Measurements from ENCODE around the gene SCTR.

Gene SCTR

DNA sequence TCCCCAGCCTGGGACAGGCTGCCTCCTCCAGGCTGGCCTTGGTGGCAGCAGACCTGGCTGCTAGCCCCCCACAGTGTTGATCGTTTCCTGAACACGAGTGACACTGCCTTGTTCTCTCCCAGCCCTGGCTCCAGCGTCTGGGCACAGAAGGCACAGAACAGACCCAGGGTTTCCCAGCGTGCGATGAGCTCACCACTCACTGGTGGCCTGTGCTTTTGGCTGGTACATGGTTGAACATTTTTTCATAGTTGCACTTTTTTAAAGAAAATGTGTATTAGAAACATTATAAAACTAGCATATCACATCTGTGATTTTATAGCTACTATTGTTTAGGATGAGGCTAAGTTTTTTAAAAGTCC is 40.9 kb downstream of the SCTR start:
- H3K36me3 ChIP-seq (replicated peaks; ENCODE audit: insufficient read depth, low read length), result no peaks in the 10 kb centered on the region
- H3K27ac ChIP-seq (ENCODE audit: low read length), result no peak overlapping the region
- no peak for DNase-seq
- no peaks in the 10 kb centered on the region for H4K20me1 ChIP-seq (ENCODE audit: insufficient read depth, low read length)
- no peaks in the 10 kb centered on the region for H3K9me3 ChIP-seq (replicated peaks; ENCODE audit: insufficient read depth, low read length)
- no peaks in the 10 kb centered on the region for H3K4me1 ChIP-seq (ENCODE audit: low read length)
- no peaks in the 10 kb centered on the region for H3K79me2 ChIP-seq (ENCODE audit: low read length)
- no peak overlapping the region for H3K4me2 ChIP-seq (ENCODE audit: low read depth, low read length)
- no peaks in the 10 kb centered on the region for H3K27me3 ChIP-seq (replicated peaks; ENCODE audit: insufficient read depth, low read length)
- H3K9me2 ChIP-seq (replicated peaks; ENCODE audit: insufficient read depth, low read length), result no peaks in the 10 kb centered on the region
- no peak overlapping the region for H2AFZ ChIP-seq (ENCODE audit: low read length)
- no peak overlapping the region for H3K4me3 ChIP-seq (ENCODE audit: low read length)
- H3F3A ChIP-seq (ENCODE audit: insufficient read depth, low read length), result no peaks in the 10 kb centered on the region
- no peak overlapping the region for H3K9ac ChIP-seq (ENCODE audit: low read length)
- TF ChIP-seq, protein P1, sequence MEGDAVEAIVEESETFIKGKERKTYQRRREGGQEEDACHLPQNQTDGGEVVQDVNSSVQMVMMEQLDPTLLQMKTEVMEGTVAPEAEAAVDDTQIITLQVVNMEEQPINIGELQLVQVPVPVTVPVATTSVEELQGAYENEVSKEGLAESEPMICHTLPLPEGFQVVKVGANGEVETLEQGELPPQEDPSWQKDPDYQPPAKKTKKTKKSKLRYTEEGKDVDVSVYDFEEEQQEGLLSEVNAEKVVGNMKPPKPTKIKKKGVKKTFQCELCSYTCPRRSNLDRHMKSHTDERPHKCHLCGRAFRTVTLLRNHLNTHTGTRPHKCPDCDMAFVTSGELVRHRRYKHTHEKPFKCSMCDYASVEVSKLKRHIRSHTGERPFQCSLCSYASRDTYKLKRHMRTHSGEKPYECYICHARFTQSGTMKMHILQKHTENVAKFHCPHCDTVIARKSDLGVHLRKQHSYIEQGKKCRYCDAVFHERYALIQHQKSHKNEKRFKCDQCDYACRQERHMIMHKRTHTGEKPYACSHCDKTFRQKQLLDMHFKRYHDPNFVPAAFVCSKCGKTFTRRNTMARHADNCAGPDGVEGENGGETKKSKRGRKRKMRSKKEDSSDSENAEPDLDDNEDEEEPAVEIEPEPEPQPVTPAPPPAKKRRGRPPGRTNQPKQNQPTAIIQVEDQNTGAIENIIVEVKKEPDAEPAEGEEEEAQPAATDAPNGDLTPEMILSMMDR (IDR thresholded peaks at IDR 0.05; ENCODE audit: low read length), result no peak
- TF ChIP-seq EZH2phosphoT487 (IDR thresholded peaks at IDR 0.05; ENCODE audit: low read length), result no peak
- TF ChIP-seq EZH2 (optimal IDR thresholded peaks at IDR 0.05; ENCODE audit: low read depth, low read length), result no peak

- Histone ChIP-seq H3K9me2 (replicated peaks; ENCODE audit: insufficient read depth, low read length) (no peaks in the 10 kb centered on the region), H3K27me3 (replicated peaks; ENCODE audit: insufficient read depth, low read length) (no peaks in the 10 kb centered on the region), H4K20me1 (ENCODE audit: insufficient read depth, low read length) (no peaks in the 10 kb centered on the region), H3K79me2 (ENCODE audit: low read length) (no peaks in the 10 kb centered on the region), H3K4me1 (ENCODE audit: low read length) (no peaks in the 10 kb centered on the region), H3K27ac (ENCODE audit: low read length) (no peak overlapping the region), H3K4me3 (ENCODE audit: low read length) (no peak overlapping the region), H2AFZ (ENCODE audit: low read length) (no peak overlapping the region), H3K4me2 (ENCODE audit: low read depth, low read length) (no peak overlapping the region), H3F3A (ENCODE audit: insufficient read depth, low read length) (no peaks in the 10 kb centered on the region), H3K9ac (ENCODE audit: low read length) (no peak overlapping the region), H3K36me3 (replicated peaks; ENCODE audit: insufficient read depth, low read length) (no peaks in the 10 kb centered on the region), H3K9me3 (replicated peaks; ENCODE audit: insufficient read depth, low read length) (no peaks in the 10 kb centered on the region)
- DNase-seq, result no peak
- TF ChIP-seq EZH2phosphoT487 (IDR thresholded peaks at IDR 0.05; ENCODE audit: low read length) (no peak), EZH2 (optimal IDR thresholded peaks at IDR 0.05; ENCODE audit: low read depth, low read length) (no peak)
- TF ChIP-seq, protein P1 (IDR thresholded peaks at IDR 0.05; ENCODE audit: low read length), result no peak
Observed at GRCh38 chr2:119482481-119483394, 41.5 kb downstream of the SCTR start.

- DNase-seq, result no peak
- no peak overlapping the region for H3K4me2 ChIP-seq (ENCODE audit: low read depth, low read length)
- H2AFZ ChIP-seq (ENCODE audit: low read length), result no peak overlapping the region
- no peaks in the 10 kb centered on the region for H3K79me2 ChIP-seq (ENCODE audit: low read length)
- no peaks in the 10 kb centered on the region for H3K9me3 ChIP-seq (replicated peaks; ENCODE audit: insufficient read depth, low read length)
- H3K9ac ChIP-seq (ENCODE audit: low read length), result no peak overlapping the region
- no peaks in the 10 kb centered on the region for H3F3A ChIP-seq (ENCODE audit: insufficient read depth, low read length)
- no peaks in the 10 kb centered on the region for H3K36me3 ChIP-seq (replicated peaks; ENCODE audit: insufficient read depth, low read length)
- no peaks in the 10 kb centered on the region for H4K20me1 ChIP-seq (ENCODE audit: insufficient read depth, low read length)
- TF ChIP-seq EZH2phosphoT487 (IDR thresholded peaks at IDR 0.05; ENCODE audit: low read length), result no peak
- no peak for TF ChIP-seq EZH2 (optimal IDR thresholded peaks at IDR 0.05; ENCODE audit: low read depth, low read length)
- TF ChIP-seq, protein P1 (IDR thresholded peaks at IDR 0.05; ENCODE audit: low read length), result no peak
- H3K9me2 ChIP-seq (replicated peaks; ENCODE audit: insufficient read depth, low read length), result no peaks in the 10 kb centered on the region
- H3K4me3 ChIP-seq (ENCODE audit: low read length), result no peak overlapping the region
- H3K27ac ChIP-seq (ENCODE audit: low read length), result no peak overlapping the region
- no peaks in the 10 kb centered on the region for H3K4me1 ChIP-seq (ENCODE audit: low read length)
- H3K27me3 ChIP-seq (replicated peaks; ENCODE audit: insufficient read depth, low read length), result no peaks in the 10 kb centered on the region
Observed at GRCh38 chr2:119481501-119482455, 42.5 kb downstream of the SCTR start.
